Keratinocyte (primary cell): ENCODE results near the gene ARID5B. TPM values are rescaled to one million over a fixed set of nuclear protein-coding genes. Genes with fewer than 3 reads are reported as not detected.

ENCODE experiments used
- DNase-seq: peaks from one replicate; pipeline ENCODE4 v3.0.0-alpha.2; 2011; ENCODE audit warnings: low read depth, missing footprints, low spot score
- FAIRE-seq: peaks from 2 replicates; lab custom pipeline; 2011; peaks lifted over from hg19 to GRCh38; lab: Jason Lieb, UNC
- H2AFZ ChIP-seq: 2 replicates; pipeline ENCODE4 v1.6.0; 2012; ENCODE audit warnings: low read length, control low read depth, inconsistent platforms; ENCODE audit not compliant: control insufficient read depth
- H3K27ac ChIP-seq: 2 replicates; pipeline ENCODE4 v1.5.1; 2011; ENCODE audit warnings: low read length; ENCODE audit not compliant: control insufficient read depth, insufficient read depth
- H3K27me3 ChIP-seq: 3 replicates; pipeline ENCODE4 v1.6.0; 2011; ENCODE audit warnings: low read length; ENCODE audit not compliant: control insufficient read depth, insufficient read depth; ENCODE audit errors: extremely low read depth
- H3K36me3 ChIP-seq, 2 experiments: 2 replicates in 1 of 2; 3 replicates in 1 of 2; pipeline ENCODE4 v1.5.1; 2011; ENCODE audit warnings: low read length in 2 of 2, mild to moderate bottlenecking in 1 of 2; ENCODE audit not compliant: control insufficient read depth in 2 of 2, insufficient read depth in 2 of 2; ENCODE audit errors: extremely low read depth in 1 of 2
- H3K4me1 ChIP-seq: 3 replicates; pipeline ENCODE4 v1.5.1; 2011; ENCODE audit warnings: low read length; ENCODE audit not compliant: control insufficient read depth, insufficient read depth; ENCODE audit errors: extremely low read depth
- H3K4me2 ChIP-seq: 3 replicates; pipeline ENCODE4 v1.6.0; 2011; ENCODE audit warnings: low read depth, low read length; ENCODE audit not compliant: control insufficient read depth, insufficient read depth; ENCODE audit errors: extremely low read depth
- H3K4me3 ChIP-seq, 3 experiments: fragments of 200-600 bp in 1 of 3; sonication (generic) in 1 of 3; 2 replicates in 2 of 3; 3 replicates in 1 of 3; pipeline ENCODE4 v1.5.1; 2011 to 2016; ENCODE audit warnings: low read length in 3 of 3, mild to moderate bottlenecking in 3 of 3, control low read depth in 2 of 3, inconsistent platforms in 1 of 3, low read depth in 1 of 3, mixed read lengths in 1 of 3, mixed run types in 1 of 3, moderate library complexity in 1 of 3; ENCODE audit not compliant: control insufficient read depth in 2 of 3, insufficient read depth in 2 of 3; ENCODE audit errors: extremely low read depth in 1 of 3
- H3K79me2 ChIP-seq: 2 replicates; pipeline ENCODE4 v1.6.0; 2012; ENCODE audit warnings: low read length; ENCODE audit not compliant: control insufficient read depth, insufficient read depth
- H3K9ac ChIP-seq: 3 replicates; pipeline ENCODE4 v1.6.0; 2011; ENCODE audit warnings: low read length; ENCODE audit not compliant: control insufficient read depth, insufficient read depth; ENCODE audit errors: extremely low read depth
- H3K9me1 ChIP-seq: 3 replicates; pipeline ENCODE4 v1.6.0; 2011; ENCODE audit warnings: low read length; ENCODE audit not compliant: control insufficient read depth, insufficient read depth; ENCODE audit errors: extremely low read depth
- H3K9me3 ChIP-seq: 2 replicates; pipeline ENCODE4 v1.5.1; 2012; ENCODE audit warnings: low read depth, low read length; ENCODE audit not compliant: control insufficient read depth
- H4K20me1 ChIP-seq: 3 replicates; pipeline ENCODE4 v1.6.0; 2011; ENCODE audit warnings: low read length; ENCODE audit not compliant: control insufficient read depth, insufficient read depth; ENCODE audit errors: extremely low read depth
- EZH2 ChIP-seq: IDR thresholded peaks from one replicate; pipeline ENCODE4 v1.6.1; 2012; ENCODE audit warnings: inconsistent platforms, mild to moderate bottlenecking, low read length, moderate library complexity
- dilution Hi-C: fragments of 300-500 bp; cut with MboI; formaldehyde crosslinking; loops from one replicate; pipeline ENCODE4 v1.7.0; 2020; ENCODE audit warnings: low sequenced_read_pairs; ENCODE audit not compliant: extremely low pct_ligation_motif_present
- polyA plus RNA-seq, 5 experiments: library from polyadenylated mRNA; depleted of rRNA in 3 of 5; stranded (reverse) in 3 of 5; stranded (forward) in 1 of 5; unstranded in 1 of 5; fragments of >200 nt; gene quantifications; 1 replicate in 1 of 5; 2 replicates in 3 of 5; 3 replicates in 1 of 5; pipeline versions ENCODE4 v1.2.1 to v1.2.3, GENCODE V29; 2011 to 2012; ENCODE audit warnings: missing spikeins in 2 of 5, low read depth in 1 of 5, low replicate concordance in 1 of 5
- TF ChIP-seq, protein P1 (sequence below), 3 experiments: IDR thresholded peaks in 1 of 3; conservative IDR thresholded peaks in 1 of 3; optimal IDR thresholded peaks in 1 of 3; 2 replicates in 2 of 3; 3 replicates in 1 of 3; pipeline versions ENCODE3 to v1.5.1; 2011; ENCODE audit warnings: low read length in 3 of 3, mild to moderate bottlenecking in 3 of 3, moderate library complexity in 2 of 3, control low read depth in 1 of 3, inconsistent platforms in 1 of 3; ENCODE audit not compliant: insufficient read depth in 2 of 3; ENCODE audit errors: extremely low read depth in 1 of 3

The ARID5B gene
- polyA plus RNA-seq, 1 donor (not counting 4 experiments of a cell fraction or from before 2014, with no cell fraction given), result 7.0 TPM

DNA sequence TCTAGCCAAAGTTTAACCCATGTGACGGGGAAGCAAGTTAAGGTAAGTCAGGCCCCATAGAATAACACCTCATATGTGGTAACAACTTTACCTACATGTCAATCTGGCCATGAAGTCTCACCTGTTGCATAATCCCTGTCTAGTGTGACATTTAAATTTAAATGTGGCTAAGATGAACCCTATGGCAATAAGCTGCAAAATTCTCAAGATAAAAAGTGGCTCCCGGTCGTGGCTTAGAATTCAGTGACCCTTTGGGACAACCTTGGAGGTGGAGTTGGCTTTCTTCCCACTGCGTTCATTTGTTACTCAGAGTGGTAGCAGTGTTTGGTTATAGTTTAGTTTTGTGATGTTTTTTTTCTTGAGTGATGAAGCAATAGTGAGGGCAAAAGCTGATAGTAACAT, 90.6 kb downstream of the ARID5B start:
- H3K79me2 ChIP-seq, result peaks cover 6% of the 10 kb centered on the region
- H3K4me1 ChIP-seq, result peaks cover 29% of the 10 kb centered on the region
- FAIRE-seq (no peak), DNase-seq (no peak)
- no peak overlapping the region for H2AFZ ChIP-seq
- TF ChIP-seq EZH2, result no peak
- TF ChIP-seq, protein P1, sequence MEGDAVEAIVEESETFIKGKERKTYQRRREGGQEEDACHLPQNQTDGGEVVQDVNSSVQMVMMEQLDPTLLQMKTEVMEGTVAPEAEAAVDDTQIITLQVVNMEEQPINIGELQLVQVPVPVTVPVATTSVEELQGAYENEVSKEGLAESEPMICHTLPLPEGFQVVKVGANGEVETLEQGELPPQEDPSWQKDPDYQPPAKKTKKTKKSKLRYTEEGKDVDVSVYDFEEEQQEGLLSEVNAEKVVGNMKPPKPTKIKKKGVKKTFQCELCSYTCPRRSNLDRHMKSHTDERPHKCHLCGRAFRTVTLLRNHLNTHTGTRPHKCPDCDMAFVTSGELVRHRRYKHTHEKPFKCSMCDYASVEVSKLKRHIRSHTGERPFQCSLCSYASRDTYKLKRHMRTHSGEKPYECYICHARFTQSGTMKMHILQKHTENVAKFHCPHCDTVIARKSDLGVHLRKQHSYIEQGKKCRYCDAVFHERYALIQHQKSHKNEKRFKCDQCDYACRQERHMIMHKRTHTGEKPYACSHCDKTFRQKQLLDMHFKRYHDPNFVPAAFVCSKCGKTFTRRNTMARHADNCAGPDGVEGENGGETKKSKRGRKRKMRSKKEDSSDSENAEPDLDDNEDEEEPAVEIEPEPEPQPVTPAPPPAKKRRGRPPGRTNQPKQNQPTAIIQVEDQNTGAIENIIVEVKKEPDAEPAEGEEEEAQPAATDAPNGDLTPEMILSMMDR (optimal IDR thresholded peaks at IDR 0.05 in 1 of 3, IDR thresholded peaks at IDR 0.05 in 1 of 3, conservative IDR thresholded peaks at IDR 0.05 in 1 of 3; ENCODE audit: extremely low read depth in 1 of 3, insufficient read depth in 2 of 3, low read length in 3 of 3), result no peak
- peak overlapping the region; percentile 71 for H3K9ac ChIP-seq
- peak overlapping the region; percentile 96 for H3K27ac ChIP-seq
- no peaks in the 10 kb centered on the region for H3K9me1 ChIP-seq
- H3K27me3 ChIP-seq, result no peaks in the 10 kb centered on the region
- H3K36me3 ChIP-seq, result no peaks in the 10 kb centered on the region
- H3K4me3 ChIP-seq, result no peak overlapping the region
- dilution Hi-C loops, result no loop called here
- no peaks in the 10 kb centered on the region for H4K20me1 ChIP-seq
- H3K4me2 ChIP-seq, result peak overlapping the region; percentile 95
- no peaks in the 10 kb centered on the region for H3K9me3 ChIP-seq

DNA sequence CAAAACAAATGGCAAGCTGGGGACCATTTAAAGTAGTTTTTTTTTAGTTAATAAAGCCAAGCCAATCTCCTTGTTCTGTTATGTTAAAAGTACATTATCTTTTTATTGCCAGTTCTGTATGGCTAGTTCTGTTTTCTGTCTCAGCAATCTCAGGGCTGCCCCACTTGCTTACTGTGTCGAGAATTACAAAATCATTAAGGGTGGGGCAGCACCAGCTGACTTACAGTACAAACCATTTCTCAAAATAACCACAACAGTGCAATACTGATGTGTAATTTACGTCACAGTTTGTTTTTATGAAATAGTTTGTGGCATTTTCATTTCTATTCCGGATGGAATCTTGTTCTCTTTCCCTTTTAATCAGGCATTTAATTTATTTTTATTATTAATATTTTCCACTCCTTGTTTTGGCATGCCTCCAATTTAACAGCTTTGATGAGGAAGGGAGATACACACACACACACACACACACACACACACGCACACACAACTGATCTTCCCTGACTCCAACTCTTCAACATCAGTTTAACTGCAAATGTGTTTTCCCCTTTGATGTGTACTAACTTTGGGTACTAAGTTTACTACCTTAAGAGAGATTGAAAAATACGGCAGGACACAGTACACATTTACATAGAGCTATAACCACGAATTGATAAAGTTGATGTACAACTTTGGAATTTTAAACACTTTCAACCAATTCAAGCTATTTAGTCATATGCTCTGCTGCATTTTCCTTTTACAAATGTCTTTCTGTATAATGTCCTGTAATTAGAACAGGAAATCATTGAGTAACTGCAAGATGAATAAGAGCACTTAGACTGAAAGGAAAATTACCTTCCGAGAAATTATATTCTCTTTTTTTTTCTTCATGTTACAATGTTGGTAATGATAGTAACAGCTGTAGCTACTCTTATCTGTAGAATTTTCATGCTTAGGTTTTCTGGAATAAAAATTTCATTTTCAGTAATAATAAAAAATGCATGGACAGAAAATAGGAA, 91.5 kb downstream of the ARID5B start:
- Histone ChIP-seq H3K4me2 (peak overlapping the region; percentile 95), H2AFZ (peak overlapping the region; percentile 15), H3K4me1 (peaks cover 29% of the 10 kb centered on the region), H3K27me3 (no peaks in the 10 kb centered on the region), H3K9me1 (no peaks in the 10 kb centered on the region), H3K9me3 (no peaks in the 10 kb centered on the region), H4K20me1 (no peaks in the 10 kb centered on the region), H3K27ac (peak overlapping the region; percentile 96), H3K79me2 (peaks cover 8% of the 10 kb centered on the region), H3K4me3 (peak overlapping the region in 2 of 3 experiments; percentile 45 to 60), H3K9ac (peak overlapping the region; percentile 71), H3K36me3 (peaks cover 0 to 2% of the 10 kb centered on the region in 2 experiments)
- TF ChIP-seq EZH2, result no peak
- TF ChIP-seq, protein P1 (optimal IDR thresholded peaks at IDR 0.05 in 1 of 3, IDR thresholded peaks at IDR 0.05 in 1 of 3, conservative IDR thresholded peaks at IDR 0.05 in 1 of 3; ENCODE audit: extremely low read depth in 1 of 3, insufficient read depth in 2 of 3, low read length in 3 of 3), result no peak
- FAIRE-seq (no peak), DNase-seq (peak; percentile 44)
- dilution Hi-C loops, result no loop called here
